Measurements from ENCODE around the gene TRIM68. TPM values are rescaled to one million over a fixed set of nuclear protein-coding genes. Genes with fewer than 3 reads are reported as not detected.

TRIM68 gene
- total RNA-seq, 2 experiments from 2014 or later = 8.7 to 9.2 TPM

GRCh38 chr11:4593739-4594138 lies 14.3 kb downstream of the TRIM68 start, which contains the start of gene OR52I1:
TSS of gene OR52I1 (plus strand) at chr11:4594039. CDS start at chr11:4594039, 0 bp downstream.
- no peak within 1 kb of the TSS for H3K4me3 Mint-ChIP-seq
- H3K36me3 Mint-ChIP-seq = peaks cover 8% of the 10 kb centered on the region
- ChIA-PET CTCF (no interaction called here), POLR2A (no interaction called here)
- no peak for DNase-seq
- no peaks in the 10 kb centered on the region for H3K4me1 Mint-ChIP-seq (ENCODE audit: low read depth)
- no peaks in the 10 kb centered on the region for H3K9me3 Mint-ChIP-seq
- no peak within 1 kb of the TSS for H3K27ac Mint-ChIP-seq
- intact Hi-C loops (cut with micrococcal nuclease) = no loop called here
- peaks cover 2% of the 10 kb centered on the region for H3K27me3 Mint-ChIP-seq

DNA sequence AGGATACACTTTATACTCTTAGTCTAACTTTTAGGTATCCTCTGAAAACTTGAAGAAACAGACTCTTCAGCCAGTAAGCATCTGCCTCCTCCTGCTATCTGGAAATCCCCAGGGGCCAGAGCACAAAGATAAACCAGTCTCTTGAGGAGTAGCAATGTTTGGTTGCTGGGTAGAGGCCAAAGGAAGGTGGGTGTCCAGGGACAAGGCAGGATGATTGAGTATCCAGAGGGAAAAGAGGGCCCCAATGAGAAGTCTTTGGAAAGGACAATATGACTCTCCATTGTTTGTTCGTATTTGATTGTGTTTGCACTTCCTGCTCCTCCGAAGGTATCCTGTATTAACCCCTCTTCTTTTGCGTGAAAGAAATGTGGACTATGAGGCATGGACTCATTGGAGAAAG lies 19.0 kb downstream of the TRIM68 start:
- intact Hi-C loops (cut with micrococcal nuclease) = no loop called here
- Mint-ChIP-seq H3K27ac (no peak overlapping the region), H3K27me3 (peaks cover 4% of the 10 kb centered on the region), H3K9me3 (no peaks in the 10 kb centered on the region), H3K4me3 (no peak overlapping the region), H3K36me3 (no peaks in the 10 kb centered on the region), H3K4me1 (ENCODE audit: low read depth) (no peaks in the 10 kb centered on the region)
- CTCF ChIA-PET = no interaction called here
- POLR2A ChIA-PET = no interaction called here
- DNase-seq = no peak

GRCh38 chr11:4581443-4581842 lies 26.6 kb downstream of the TRIM68 start, which contains the start of gene OR52I2:
TSS of gene OR52I2 (plus strand) at chr11:4581743.
- Mint-ChIP-seq H3K4me3 (no peak within 1 kb of the TSS), H3K27ac (no peak within 1 kb of the TSS), H3K4me1 (ENCODE audit: low read depth) (no peaks in the 10 kb centered on the region), H3K36me3 (no peaks in the 10 kb centered on the region), H3K27me3 (peaks cover 10% of the 10 kb centered on the region), H3K9me3 (no peaks in the 10 kb centered on the region)
- intact Hi-C loops (cut with micrococcal nuclease) = no loop called here
- CTCF ChIA-PET = no interaction called here
- no peak for DNase-seq
- POLR2A ChIA-PET = no interaction called here

GRCh38 chr11:4580124-4580523 lies 27.9 kb downstream of the TRIM68 start:
- intact Hi-C loops (cut with micrococcal nuclease) = no loop called here
- Mint-ChIP-seq H3K27ac (no peak overlapping the region), H3K9me3 (no peaks in the 10 kb centered on the region), H3K4me3 (no peak overlapping the region), H3K36me3 (no peaks in the 10 kb centered on the region), H3K4me1 (ENCODE audit: low read depth) (peaks cover 5% of the 10 kb centered on the region), H3K27me3 (peaks cover 9% of the 10 kb centered on the region)
- DNase-seq = no peak
- CTCF ChIA-PET = no interaction called here
- POLR2A ChIA-PET = no interaction called here

DNA sequence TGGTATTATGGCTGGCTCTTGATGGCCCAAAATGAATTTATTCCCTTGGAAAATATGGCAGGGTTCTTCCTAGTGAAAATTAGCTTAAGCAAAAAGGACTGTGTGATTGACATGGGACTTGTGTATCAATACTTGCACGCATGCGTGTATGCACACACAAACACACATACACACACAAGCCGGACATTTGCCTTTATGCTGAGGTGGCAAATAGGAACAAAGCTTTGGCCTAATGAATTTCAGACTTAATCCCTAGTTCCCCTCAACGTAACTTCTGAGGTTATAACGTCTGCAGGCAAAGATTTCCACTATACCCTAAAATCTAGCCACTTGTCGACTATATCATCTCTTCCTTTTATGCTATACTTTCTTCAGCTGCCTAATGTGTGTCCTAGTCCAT lies 29.4 kb downstream of the TRIM68 start:
- Mint-ChIP-seq H3K27ac (no peak overlapping the region), H3K4me1 (ENCODE audit: low read depth) (peaks cover 5% of the 10 kb centered on the region), H3K9me3 (no peaks in the 10 kb centered on the region), H3K27me3 (peaks cover 9% of the 10 kb centered on the region), H3K4me3 (no peak overlapping the region), H3K36me3 (no peaks in the 10 kb centered on the region)
- CTCF ChIA-PET = no interaction called here
- POLR2A ChIA-PET = no interaction called here
- intact Hi-C loops (cut with micrococcal nuclease) = no loop called here
- DNase-seq = no peak

GRCh38 chr11:4577761-4578160 lies 30.3 kb downstream of the TRIM68 start:
- ChIA-PET POLR2A (no interaction called here), CTCF (no interaction called here)
- intact Hi-C loops (cut with micrococcal nuclease) = no loop called here
- no peaks in the 10 kb centered on the region for H3K9me3 Mint-ChIP-seq
- DNase-seq = no peak
- H3K36me3 Mint-ChIP-seq = no peaks in the 10 kb centered on the region
- H3K27me3 Mint-ChIP-seq = peaks cover 8% of the 10 kb centered on the region
- no peak overlapping the region for H3K27ac Mint-ChIP-seq
- peaks cover 5% of the 10 kb centered on the region for H3K4me1 Mint-ChIP-seq (ENCODE audit: low read depth)
- H3K4me3 Mint-ChIP-seq = no peak overlapping the region

GRCh38 chr11:4576880-4577279 lies 31.2 kb downstream of the TRIM68 start:
- Mint-ChIP-seq H3K9me3 (no peaks in the 10 kb centered on the region), H3K27me3 (peaks cover 5% of the 10 kb centered on the region), H3K27ac (no peak overlapping the region), H3K36me3 (no peaks in the 10 kb centered on the region), H3K4me1 (ENCODE audit: low read depth) (peaks cover 5% of the 10 kb centered on the region), H3K4me3 (no peak overlapping the region)
- no peak for DNase-seq
- intact Hi-C loops (cut with micrococcal nuclease) = no loop called here
- ChIA-PET POLR2A (no interaction called here), CTCF (interaction anchor here (1.1 kb wide), 1 partner anchor 37 kb away, joined by 4 read pairs; no protein-coding TSS in a partner anchor)

DNA sequence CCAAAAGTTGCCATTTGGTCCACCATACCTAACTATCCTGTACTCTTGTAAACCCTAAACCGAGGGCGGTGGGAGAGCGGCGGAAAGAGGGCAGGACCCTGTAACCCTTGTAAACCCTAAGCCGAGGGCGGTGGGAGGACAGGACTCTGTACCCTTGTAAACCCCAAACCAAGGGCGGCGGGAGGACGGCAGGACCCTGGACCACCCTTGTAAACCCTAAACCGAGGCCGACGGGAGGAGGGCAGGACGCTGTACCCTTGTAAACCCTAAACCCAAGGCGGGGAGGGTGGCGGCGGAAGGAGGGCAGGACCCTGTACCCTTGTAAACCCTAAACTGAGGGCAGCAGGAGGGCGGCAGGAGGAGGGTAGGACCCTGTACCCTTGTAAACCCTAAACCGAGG lies 39.0 kb downstream of the TRIM68 start:
- Mint-ChIP-seq H3K9me3 (peaks cover 10% of the 10 kb centered on the region), H3K4me1 (ENCODE audit: low read depth) (no peaks in the 10 kb centered on the region), H3K27ac (no peak overlapping the region), H3K27me3 (peaks cover 2% of the 10 kb centered on the region), H3K36me3 (no peaks in the 10 kb centered on the region), H3K4me3 (no peak overlapping the region)
- intact Hi-C loops (cut with micrococcal nuclease) = no loop called here
- DNase-seq = no peak
- ChIA-PET CTCF (no interaction called here), POLR2A (no interaction called here)

DNA sequence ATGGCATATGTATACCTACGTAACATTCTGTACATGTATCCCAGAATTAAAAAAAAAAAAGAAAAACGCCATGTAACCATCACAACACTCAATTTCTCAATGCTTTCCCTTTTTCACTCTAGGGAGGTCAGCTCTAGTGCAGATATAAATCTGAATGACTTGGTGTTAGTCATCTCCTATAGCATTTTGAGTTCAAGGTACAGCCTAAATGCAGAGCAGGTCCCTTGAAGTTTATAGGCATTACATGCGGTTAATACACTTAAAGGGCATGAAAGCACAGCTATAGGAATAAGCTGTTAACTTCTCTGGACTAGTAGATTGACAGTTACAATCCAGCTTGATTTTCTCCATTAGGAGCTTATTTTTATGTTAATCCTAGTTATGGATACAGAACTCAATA lies 42.7 kb downstream of the TRIM68 start:
- H3K36me3 Mint-ChIP-seq = no peaks in the 10 kb centered on the region
- intact Hi-C loops (cut with micrococcal nuclease) = no loop called here
- peaks cover 13% of the 10 kb centered on the region for H3K9me3 Mint-ChIP-seq
- no peak overlapping the region for H3K27ac Mint-ChIP-seq
- H3K27me3 Mint-ChIP-seq = peaks cover 5% of the 10 kb centered on the region
- DNase-seq = no peak
- H3K4me3 Mint-ChIP-seq = no peak overlapping the region
- H3K4me1 Mint-ChIP-seq (ENCODE audit: low read depth) = no peaks in the 10 kb centered on the region
- POLR2A ChIA-PET = no interaction called here
- CTCF ChIA-PET = interaction anchor here (2.0 kb wide), 1 partner anchor 378 kb away, joined by 5 read pairs; no protein-coding TSS in a partner anchor

DNA sequence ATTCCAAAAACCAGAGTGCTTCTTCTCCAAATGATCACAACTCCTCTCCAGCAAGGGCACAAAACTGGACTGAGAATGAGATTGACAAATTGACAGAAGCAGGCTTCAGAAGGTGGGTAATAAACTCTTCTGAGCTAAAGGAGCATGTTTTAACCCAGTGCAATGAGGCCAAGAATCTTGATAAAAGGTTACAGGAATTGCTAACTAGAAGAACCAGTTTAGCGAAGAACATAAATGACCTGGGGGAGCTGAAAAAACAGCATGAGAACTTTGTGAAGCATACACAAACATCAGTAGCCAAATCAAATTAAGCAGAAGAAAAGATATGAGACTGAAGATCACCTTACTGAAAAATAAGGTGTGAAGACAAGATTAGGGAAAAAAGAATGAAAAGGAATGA lies 47.6 kb downstream of the TRIM68 start:
- DNase-seq = no peak
- POLR2A ChIA-PET = no interaction called here
- Mint-ChIP-seq H3K4me1 (ENCODE audit: low read depth) (no peaks in the 10 kb centered on the region), H3K36me3 (no peaks in the 10 kb centered on the region), H3K27ac (no peak overlapping the region), H3K27me3 (peaks cover 13% of the 10 kb centered on the region), H3K9me3 (peaks cover 13% of the 10 kb centered on the region), H3K4me3 (no peak overlapping the region)
- intact Hi-C loops (cut with micrococcal nuclease) = no loop called here
- CTCF ChIA-PET = no interaction called here

DNA sequence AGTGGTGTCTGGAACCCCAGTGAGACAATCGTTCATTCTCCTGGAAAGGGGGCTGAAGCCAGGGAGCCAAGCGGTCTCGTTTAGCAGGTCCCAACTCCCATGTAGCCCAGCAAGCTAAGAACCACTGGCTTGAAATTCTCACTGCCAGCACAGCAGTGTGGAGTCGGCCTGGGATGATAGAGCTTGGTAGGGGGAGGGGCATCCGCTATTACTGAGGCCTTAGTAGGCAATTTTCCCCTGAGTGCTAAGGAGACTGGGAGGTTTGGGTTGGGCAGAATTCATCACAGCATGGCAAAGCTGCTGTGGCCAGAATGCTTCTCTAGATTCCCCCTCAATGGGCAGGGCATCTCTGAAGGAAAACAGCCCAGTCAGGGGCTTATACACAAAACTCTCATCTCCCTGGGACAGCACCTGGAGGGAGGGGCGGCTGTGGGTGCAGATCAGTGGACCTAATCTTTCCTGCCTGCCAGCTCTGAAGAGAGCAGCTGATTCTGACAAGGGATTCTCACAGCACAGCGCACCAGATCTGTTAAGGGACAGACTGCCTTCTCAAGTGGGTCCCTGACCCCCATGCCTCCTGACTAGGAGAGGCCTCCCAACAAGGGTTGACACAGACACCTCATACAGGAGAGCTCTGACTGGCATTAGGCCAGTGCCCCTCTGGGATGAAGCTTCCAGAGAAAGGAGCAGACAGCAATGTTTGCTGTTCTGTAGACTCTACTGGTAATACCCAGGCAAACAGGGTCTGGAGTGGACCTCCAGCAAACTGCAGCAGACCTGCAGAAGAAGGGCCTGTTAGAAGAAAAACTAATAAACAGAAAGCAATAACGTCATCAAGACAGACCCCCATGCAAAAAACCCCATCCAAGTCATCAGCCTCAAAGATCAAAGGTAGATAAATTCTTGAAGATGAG lies 48.2 kb downstream of the TRIM68 start:
- ChIA-PET CTCF (no interaction called here), POLR2A (no interaction called here)
- no peak overlapping the region for H3K27ac Mint-ChIP-seq
- DNase-seq = no peak
- intact Hi-C loops (cut with micrococcal nuclease) = no loop called here
- peaks cover 13% of the 10 kb centered on the region for H3K27me3 Mint-ChIP-seq
- H3K4me3 Mint-ChIP-seq = no peak overlapping the region
- no peaks in the 10 kb centered on the region for H3K4me1 Mint-ChIP-seq (ENCODE audit: low read depth)
- no peaks in the 10 kb centered on the region for H3K36me3 Mint-ChIP-seq
- H3K9me3 Mint-ChIP-seq = peaks cover 10% of the 10 kb centered on the region

- peaks cover 7% of the 10 kb centered on the region for H3K27me3 Mint-ChIP-seq
- intact Hi-C loops (cut with micrococcal nuclease) = no loop called here
- CTCF ChIA-PET = interaction anchor here (1.4 to 4.5 kb wide), 4 partner anchors 11 to 367 kb away, joined by 4 to 35 read pairs (median 7); no protein-coding TSS in a partner anchor
Measured at GRCh38 chr11:4551346-4551979, 56.6 kb downstream of the TRIM68 start.

More at GRCh38 chr11:4551346-4551979, 56.6 kb downstream of the TRIM68 start:
- Mint-ChIP-seq H3K4me1 (ENCODE audit: low read depth) (no peaks in the 10 kb centered on the region), H3K36me3 (no peaks in the 10 kb centered on the region), H3K27ac (no peak overlapping the region), H3K4me3 (no peak overlapping the region), H3K9me3 (no peaks in the 10 kb centered on the region)
- no peak for DNase-seq
- POLR2A ChIA-PET = no interaction called here

Measured in activated CD4-positive, alpha-beta memory T cell treated with anti-CD3 and anti-CD28 coated beads for 36 hours (primary cell).